ENCODE data around the gene AQR.
"Not testable (repeated sequence)": the region's sequence is repeated elsewhere in the genome, so short reads cannot be mapped to it uniquely, and the experiment has no call there.

Gene AQR

GRCh38 chr15:34952481-34952880 lies 17.1 kb downstream of the AQR start:
- DNase-seq, result no peak

- no peak for DNase-seq
Observed at GRCh38 chr15:34951993-34952392, 17.5 kb downstream of the AQR start.

- no peak for DNase-seq
Observed at GRCh38 chr15:34944936-34945335, 24.6 kb downstream of the AQR start.

- no peak for DNase-seq
Observed at GRCh38 chr15:34943711-34944110, 25.8 kb downstream of the AQR start.

GRCh38 chr15:34943264-34943663 lies 26.3 kb downstream of the AQR start:
- DNase-seq, result not testable (repeated sequence)

- DNase-seq, result no peak
Observed at GRCh38 chr15:34942363-34942762, 27.2 kb downstream of the AQR start.

- no peak for DNase-seq
Observed at GRCh38 chr15:34941831-34942230, 27.7 kb downstream of the AQR start.

GRCh38 chr15:34941185-34941698 lies 28.3 kb downstream of the AQR start:
- no peak for DNase-seq

- DNase-seq, result no peak
Observed at GRCh38 chr15:34933432-34933975, 36.0 kb downstream of the AQR start.

- not testable (repeated sequence) for DNase-seq
Observed at GRCh38 chr15:34928349-34928748, 41.2 kb downstream of the AQR start.

GRCh38 chr15:34927726-34928125 lies 41.8 kb downstream of the AQR start:
- no peak for DNase-seq

- no peak for DNase-seq
Observed at GRCh38 chr15:34914317-34914716, 55.2 kb downstream of the AQR start.

GRCh38 chr15:34905047-34905446 lies 64.5 kb downstream of the AQR start:
- DNase-seq, result no peak

GRCh38 chr15:34904527-34904926 lies 65.0 kb downstream of the AQR start:
- DNase-seq, result no peak

- DNase-seq, result no peak
Observed at GRCh38 chr15:34900748-34901147, 68.8 kb downstream of the AQR start.

- DNase-seq, result no peak
Observed at GRCh38 chr15:34896183-34896582, 73.4 kb downstream of the AQR start.

- DNase-seq, result no peak
Observed at GRCh38 chr15:34893967-34894366, 75.6 kb downstream of the AQR start.

GRCh38 chr15:34892963-34893591 lies 76.5 kb downstream of the AQR start:
- DNase-seq, result no peak

GRCh38 chr15:34890424-34890823 lies 79.1 kb downstream of the AQR start:
- DNase-seq, result no peak

- no peak for DNase-seq
Observed at GRCh38 chr15:34889476-34889875, 80.1 kb downstream of the AQR start.

- DNase-seq, result no peak
Observed at GRCh38 chr15:34886134-34886533, 83.4 kb downstream of the AQR start.

GRCh38 chr15:34883633-34884032 lies 85.9 kb downstream of the AQR start:
- no peak for DNase-seq

GRCh38 chr15:34883042-34883441 lies 86.5 kb downstream of the AQR start:
- DNase-seq, result no peak

GRCh38 chr15:34879107-34879506 lies 90.4 kb downstream of the AQR start:
- no peak for DNase-seq

GRCh38 chr15:34876640-34877039 lies 92.9 kb downstream of the AQR start:
- DNase-seq, result no peak

All from retina (tissue), 1 donor.